Small intestine (tissue), 7 donors: ENCODE measurements around the gene ANAPC1. TPM values are rescaled to one million over a fixed set of nuclear protein-coding genes. Genes with fewer than 3 reads are reported as not detected.
"Not testable (repeated sequence)": the region's sequence is repeated elsewhere in the genome, so short reads cannot be mapped to it uniquely, and the experiment has no call there.

Experiments used
- DNase-seq, 2 donors: peaks; one replicate each; pipeline versions ENCODE4 v3.0.0 to v3.0.0-alpha.2; 2013
- FAIRE-seq: peaks from 2 replicates; lab custom pipeline; 2012; peaks lifted over from hg19 to GRCh38; lab: Jason Lieb, UNC
- H3K27ac ChIP-seq, 3 donors: one replicate each; pipeline ENCODE4 v1.5.1; 2013; ENCODE audit warnings: low read length in 2 of 3, mild to moderate bottlenecking in 2 of 3, control low read depth in 1 of 3, inconsistent platforms in 1 of 3, low read depth in 1 of 3, moderate library complexity in 1 of 3
- H3K27me3 ChIP-seq, 3 donors: one replicate each; pipeline ENCODE4 v1.6.1; 2013; ENCODE audit warnings: low read length in 3 of 3, inconsistent platforms in 1 of 3; ENCODE audit not compliant: control insufficient read depth in 3 of 3, insufficient read depth in 3 of 3
- H3K36me3 ChIP-seq, 3 donors: one replicate each; pipeline ENCODE4 v1.6.1; 2013; ENCODE audit warnings: low read length in 3 of 3, inconsistent platforms in 1 of 3, low read depth in 1 of 3, mild to moderate bottlenecking in 1 of 3, moderate library complexity in 1 of 3; ENCODE audit not compliant: control insufficient read depth in 3 of 3, insufficient read depth in 2 of 3
- H3K4me1 ChIP-seq, 3 donors: one replicate each; pipeline ENCODE4 v1.6.1; 2013; ENCODE audit warnings: low read length in 2 of 3, inconsistent platforms in 1 of 3, low read depth in 1 of 3, mild to moderate bottlenecking in 1 of 3, moderate library complexity in 1 of 3; ENCODE audit not compliant: control insufficient read depth in 3 of 3, insufficient read depth in 2 of 3
- H3K4me3 ChIP-seq, 3 donors: one replicate each; pipeline ENCODE4 v1.5.1; 2013; ENCODE audit warnings: low read length in 3 of 3, control low read depth in 1 of 3, inconsistent platforms in 1 of 3, low read depth in 1 of 3, mild to moderate bottlenecking in 1 of 3, moderate library complexity in 1 of 3
- H3K9me3 ChIP-seq, 2 donors: one replicate each; pipeline ENCODE4 v1.6.1; 2013; ENCODE audit warnings: low read depth in 1 of 2, low read length in 1 of 2; ENCODE audit not compliant: control insufficient read depth in 2 of 2, insufficient read depth in 1 of 2
- WGBS, 3 donors: extraction: QIAGEN DNeasy Blood & Tissue Kit; methylation state at CpG; one replicate each; pipeline ENCODE4 v1.1.7; 2013; 5-methylcytosine and 5-hydroxymethylcytosine counted together
- polyA plus RNA-seq, 4 donors: library from polyadenylated mRNA; stranded (reverse) in 3 of 4; unstranded in 1 of 4; fragments of 200-250 nt in 3 of 4; fragments of 120-200 nt in 1 of 4; gene quantifications; one replicate each; pipeline versions ENCODE4 v1.2.1 to v1.2.3, GENCODE V29; 2013
- donor health status: healthy with polysubstance abuse.
- donor health status: control.
- donor health status: control.
- donor health status: Bipolar disorder and iron deficiency.
- donor health status: healthy.

The ANAPC1 gene
- polyA plus RNA-seq, 4 donors, result 2.4 to 23.9 (median 8.4) TPM

DNA sequence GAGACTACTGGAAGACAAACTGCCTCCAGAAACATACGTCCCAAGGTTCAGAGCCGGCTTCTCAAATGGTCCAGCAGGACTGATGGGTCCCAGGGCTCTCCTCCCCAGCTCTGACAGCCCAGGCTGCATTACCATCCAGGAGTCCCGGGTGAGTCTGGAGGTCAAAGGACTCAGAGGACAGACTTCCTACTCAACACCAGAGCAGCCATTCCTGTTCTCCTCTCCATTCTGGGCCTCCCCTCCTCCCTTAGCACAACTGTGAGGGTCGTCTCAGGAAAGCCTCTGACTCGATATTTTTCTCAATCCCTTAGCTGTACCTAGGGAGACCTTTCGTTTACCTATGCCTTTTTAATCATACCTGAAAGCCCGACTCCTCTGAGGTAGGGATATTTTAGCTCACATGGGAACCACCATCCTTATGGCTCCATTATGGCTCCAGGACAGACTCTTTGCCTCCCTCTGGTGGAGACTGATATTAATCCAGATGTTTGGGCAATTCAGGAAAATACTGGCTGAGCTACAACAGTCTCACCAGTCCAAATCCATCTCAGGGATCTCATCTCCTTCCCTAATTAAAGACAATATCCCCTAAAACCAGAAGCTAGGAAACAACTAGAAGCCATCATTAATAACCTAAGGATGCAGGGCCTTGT is 70.9 kb downstream of the ANAPC1 start:
- FAIRE-seq, H3K27me3 ChIP-seq, H3K36me3 ChIP-seq, H3K4me1 ChIP-seq, H3K4me3 ChIP-seq, H3K27ac ChIP-seq, H3K9me3 ChIP-seq, DNase-seq: not testable (repeated sequence)
- 67 to 90% (median 85%) methylated on average over 1 to 4 of the region's 7 CpGs for WGBS, 3 donors

DNA sequence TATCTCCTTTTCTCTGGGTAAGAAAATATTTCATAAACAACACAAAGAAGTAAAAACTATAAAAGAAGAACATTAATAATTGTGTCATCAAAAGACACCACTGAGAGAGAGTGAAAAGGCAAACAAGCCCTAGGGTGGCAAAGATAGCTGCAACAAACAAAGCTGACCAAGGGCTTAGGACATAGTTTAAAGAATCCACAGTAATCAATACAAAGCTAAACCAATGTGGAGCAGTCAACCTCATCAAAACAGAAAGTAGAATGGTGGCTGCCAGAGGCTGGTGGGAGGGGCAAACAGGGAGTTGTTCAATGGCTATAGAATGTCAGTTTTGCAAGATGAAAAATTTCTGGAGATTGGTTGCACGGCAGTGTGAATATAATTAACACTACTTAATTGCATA is 93.4 kb downstream of the ANAPC1 start:
- not testable (repeated sequence) for H3K36me3 ChIP-seq, H3K27me3 ChIP-seq, H3K4me3 ChIP-seq, DNase-seq, H3K27ac ChIP-seq, H3K4me1 ChIP-seq, FAIRE-seq, H3K9me3 ChIP-seq
- 92 to 100% (median 100%) methylated on average over 1 of the region's 1 CpG for WGBS, 3 donors

- DNase-seq, result peak; percentile 2 to 16
- not testable (repeated sequence) for H3K4me1 ChIP-seq, H3K36me3 ChIP-seq, H3K9me3 ChIP-seq, H3K27ac ChIP-seq, H3K27me3 ChIP-seq, H3K4me3 ChIP-seq, FAIRE-seq
- WGBS, 3 donors, result 46 to 80% (median 71%) methylated on average over 3 of the region's 3 CpGs
Observed at GRCh38 chr2:111784081-111784480, 99.9 kb downstream of the ANAPC1 start.

DNA sequence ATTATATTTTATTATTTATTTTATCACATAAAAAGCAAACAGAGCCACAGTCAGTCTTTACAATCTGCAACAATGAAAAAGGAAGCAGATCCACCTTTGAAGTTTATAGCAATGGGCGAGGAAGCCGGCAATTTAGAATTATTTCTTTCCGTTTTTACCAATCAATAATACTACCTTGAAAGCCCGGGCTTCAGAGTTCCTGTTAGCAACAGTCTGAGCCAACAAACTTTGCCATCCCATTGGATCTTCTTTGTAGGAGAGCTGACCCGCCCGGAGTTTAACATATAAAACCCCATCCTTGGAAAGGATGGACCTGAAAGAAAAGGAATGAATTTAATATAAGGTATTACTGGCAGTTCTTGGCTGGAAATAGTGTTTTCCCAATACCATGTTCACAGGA is 101.8 kb downstream of the ANAPC1 start:
- not testable (repeated sequence) for H3K27ac ChIP-seq, H3K4me3 ChIP-seq, DNase-seq, H3K27me3 ChIP-seq, H3K36me3 ChIP-seq, FAIRE-seq, H3K9me3 ChIP-seq, H3K4me1 ChIP-seq
- 60 to 81% (median 64%) methylated on average over 3 to 6 of the region's 6 CpGs for WGBS, 3 donors

DNA sequence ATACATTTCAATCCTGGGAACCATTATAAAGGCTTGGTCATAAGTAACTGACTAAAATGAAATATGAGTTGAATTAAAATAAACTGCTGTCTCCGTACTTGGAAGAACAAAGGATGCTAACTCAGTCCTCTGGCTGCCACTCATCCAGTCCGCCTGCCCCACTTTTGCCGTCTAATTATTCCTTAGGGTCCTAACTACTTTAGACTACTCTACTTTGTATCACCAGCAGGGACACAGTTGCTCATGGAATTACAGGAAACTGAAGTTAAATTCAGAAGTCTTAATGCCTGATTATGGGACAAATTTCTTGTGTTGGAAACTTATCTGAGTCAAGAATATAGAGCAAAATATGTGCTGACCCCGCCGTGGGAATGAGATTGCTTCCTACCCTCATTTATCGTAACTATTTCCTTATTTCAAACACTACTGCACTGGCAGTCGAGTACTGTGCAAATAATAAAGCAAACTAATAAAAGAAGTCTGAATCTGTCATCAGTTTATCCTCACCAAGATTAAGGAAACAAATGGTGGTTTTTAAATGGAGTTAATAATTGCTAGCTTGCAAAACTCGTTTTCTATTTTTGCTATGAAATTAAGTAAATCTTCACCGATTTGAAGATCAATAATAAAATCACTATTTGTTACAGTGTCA is 102.4 kb downstream of the ANAPC1 start:
- DNase-seq (peak; percentile 3 to 4), FAIRE-seq (peak; percentile 84)
- not testable (repeated sequence) for H3K9me3 ChIP-seq, H3K4me3 ChIP-seq, H3K4me1 ChIP-seq, H3K27ac ChIP-seq, H3K36me3 ChIP-seq, H3K27me3 ChIP-seq
- 47 to 66% (median 47%) methylated on average over 8 of the region's 9 CpGs for WGBS, 3 donors

DNA sequence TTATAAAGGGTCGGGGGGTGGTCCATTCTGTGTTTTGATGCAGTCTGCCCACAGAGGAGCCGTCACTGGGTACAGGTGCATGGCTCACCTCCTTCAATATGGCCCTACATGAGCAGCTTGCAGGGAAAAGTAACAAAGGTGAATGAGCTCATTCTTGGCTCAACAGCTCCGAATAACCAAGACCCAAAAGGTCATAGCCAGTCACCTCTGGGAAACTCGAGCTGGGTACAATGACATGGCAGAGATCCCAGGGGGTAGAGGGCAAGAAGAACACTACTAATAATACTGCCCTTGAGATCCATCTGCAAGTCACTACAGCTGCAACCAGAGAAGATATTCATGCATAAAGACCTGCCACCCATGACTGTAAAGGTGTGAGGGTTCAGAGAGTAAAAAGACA is 106.8 kb downstream of the ANAPC1 start:
- H3K4me1 ChIP-seq, FAIRE-seq, H3K36me3 ChIP-seq, H3K27me3 ChIP-seq, DNase-seq, H3K27ac ChIP-seq, H3K4me3 ChIP-seq, H3K9me3 ChIP-seq: not testable (repeated sequence)
- whole genome bisulfite sequencing, 3 donors, result 83 to 85% (median 84%) methylated on average over 4 of the region's 4 CpGs

DNA sequence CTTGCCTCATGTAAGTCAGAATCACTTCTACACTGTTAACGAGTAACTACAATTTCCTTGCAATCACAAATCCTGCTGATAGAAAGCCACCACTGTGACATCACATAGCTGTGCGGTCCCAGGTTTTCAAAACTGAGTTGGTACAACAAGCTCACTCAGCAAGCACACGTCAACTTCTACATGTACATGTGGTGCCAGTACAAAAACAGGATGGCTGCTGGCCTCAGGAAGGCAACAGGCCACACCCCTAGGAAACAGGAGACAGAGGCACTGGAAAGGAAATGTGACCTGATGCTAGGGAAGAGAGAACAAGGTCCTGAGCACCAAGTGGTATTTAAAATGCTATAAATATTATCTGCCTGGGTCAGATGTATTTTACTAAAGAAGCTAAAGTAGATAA is 107.7 kb downstream of the ANAPC1 start:
- FAIRE-seq, result not testable (repeated sequence)

GRCh38 chr2:111772180-111772579 is 111.8 kb downstream of the ANAPC1 start:
- H3K4me1 ChIP-seq, FAIRE-seq: not testable (repeated sequence)
- WGBS, 3 donors, result no CpG with 5 or more reads among the region's 6 CpGs

More for the DNA sequence above, 107.7 kb downstream of the ANAPC1 start:
- not testable (repeated sequence) for H3K27me3 ChIP-seq, H3K4me3 ChIP-seq, DNase-seq, H3K27ac ChIP-seq, H3K4me1 ChIP-seq, H3K9me3 ChIP-seq, H3K36me3 ChIP-seq
- WGBS, 3 donors, result 100% methylated on average over 1 of the region's 3 CpGs

More at GRCh38 chr2:111772180-111772579, 111.8 kb downstream of the ANAPC1 start:
- H3K27me3 ChIP-seq, H3K36me3 ChIP-seq, H3K9me3 ChIP-seq, DNase-seq, H3K27ac ChIP-seq, H3K4me3 ChIP-seq: not testable (repeated sequence)
